Measurements from ENCODE around the gene NLGN3. TPM values are rescaled to one million over a fixed set of nuclear protein-coding genes. Genes with fewer than 3 reads are reported as not detected.

NLGN3 gene
- polyA plus RNA-seq, 1 donor from 2014 or later: 11.7 TPM

- Histone ChIP-seq H4K20me1 (ENCODE audit: insufficient read depth) (no peaks in the 10 kb centered on the region), H3K27ac (ENCODE audit: low read length) (no peak overlapping the region), H3K4me3 (ENCODE audit: low read length) (no peak overlapping the region), H3K27me3 (ENCODE audit: insufficient read depth, low read depth, low read length) (no peaks in the 10 kb centered on the region), H3K9me3 (ENCODE audit: low read length) (no peaks in the 10 kb centered on the region), H3K79me2 (replicated peaks; ENCODE audit: insufficient read depth, low read length) (no peaks in the 10 kb centered on the region), H3K9ac (ENCODE audit: low read length) (no peak overlapping the region), H2AFZ (ENCODE audit: low read depth, low read length) (no peak overlapping the region), H3K9me2 (ENCODE audit: insufficient read depth, low read length) (no peaks in the 10 kb centered on the region), H3K4me2 (ENCODE audit: low read length) (no peak overlapping the region), H3K36me3 (ENCODE audit: insufficient read depth, low read length) (no peaks in the 10 kb centered on the region), H3F3A (ENCODE audit: insufficient read depth, low read length, poor library complexity, severe bottlenecking) (no peaks in the 10 kb centered on the region)
- TF ChIP-seq EZH2 (IDR thresholded peaks at IDR 0.05; ENCODE audit: borderline replicate concordance, insufficient read depth, low read length, poor library complexity, severe bottlenecking): no peak
These were observed 14.7 kb downstream of the NLGN3 start for GRCh38 chrX:71159335-71159734.

- Histone ChIP-seq H3K4me3 (ENCODE audit: low read length) (no peak overlapping the region), H3K9me3 (ENCODE audit: low read length) (no peaks in the 10 kb centered on the region), H3F3A (ENCODE audit: insufficient read depth, low read length, poor library complexity, severe bottlenecking) (no peaks in the 10 kb centered on the region), H3K4me2 (ENCODE audit: low read length) (no peak overlapping the region), H3K79me2 (replicated peaks; ENCODE audit: insufficient read depth, low read length) (no peaks in the 10 kb centered on the region), H3K9me2 (ENCODE audit: insufficient read depth, low read length) (no peaks in the 10 kb centered on the region), H3K27ac (ENCODE audit: low read length) (no peak overlapping the region), H2AFZ (ENCODE audit: low read depth, low read length) (no peak overlapping the region), H3K27me3 (ENCODE audit: insufficient read depth, low read depth, low read length) (no peaks in the 10 kb centered on the region), H4K20me1 (ENCODE audit: insufficient read depth) (no peaks in the 10 kb centered on the region), H3K9ac (ENCODE audit: low read length) (no peak overlapping the region), H3K36me3 (ENCODE audit: insufficient read depth, low read length) (no peaks in the 10 kb centered on the region)
- TF ChIP-seq RAD21 (conservative IDR thresholded peaks at IDR 0.05) (no peak), SMC3 (conservative IDR thresholded peaks at IDR 0.05; ENCODE audit: poor library complexity) (no peak)
These were observed 15.8 kb downstream of the NLGN3 start for GRCh38 chrX:71160475-71160874.

- H3K27ac ChIP-seq (ENCODE audit: low read length): peak overlapping the region; percentile 59
- no peak overlapping the region for H2AFZ ChIP-seq (ENCODE audit: low read depth, low read length)
These were observed 18.3 kb downstream of the NLGN3 start for GRCh38 chrX:71162981-71163380.

More at GRCh38 chrX:71162981-71163380, 18.3 kb downstream of the NLGN3 start:
- Histone ChIP-seq H3K36me3 (ENCODE audit: insufficient read depth, low read length) (no peaks in the 10 kb centered on the region), H3K79me2 (replicated peaks; ENCODE audit: insufficient read depth, low read length) (no peaks in the 10 kb centered on the region), H3K27me3 (ENCODE audit: insufficient read depth, low read depth, low read length) (no peaks in the 10 kb centered on the region), H3K9me3 (ENCODE audit: low read length) (no peaks in the 10 kb centered on the region), H3K4me2 (ENCODE audit: low read length) (peak overlapping the region; percentile 10), H3K9me2 (ENCODE audit: insufficient read depth, low read length) (no peaks in the 10 kb centered on the region), H4K20me1 (ENCODE audit: insufficient read depth) (no peaks in the 10 kb centered on the region), H3F3A (ENCODE audit: insufficient read depth, low read length, poor library complexity, severe bottlenecking) (no peaks in the 10 kb centered on the region), H3K9ac (ENCODE audit: low read length) (peak overlapping the region; percentile 5), H3K4me3 (ENCODE audit: low read length) (peak overlapping the region; percentile 34)
- TF ChIP-seq RAD21 (conservative IDR thresholded peaks at IDR 0.05) (no peak), SMC3 (conservative IDR thresholded peaks at IDR 0.05; ENCODE audit: poor library complexity) (no peak), MXI1 (conservative IDR thresholded peaks at IDR 0.05; ENCODE audit: poor library complexity, severe bottlenecking) (no peak), TAF1 (IDR thresholded peaks at IDR 0.05; ENCODE audit: low read depth) (no peak), REST (IDR thresholded peaks at IDR 0.05; ENCODE audit: borderline replicate concordance) (no peak), EZH2 (IDR thresholded peaks at IDR 0.05; ENCODE audit: borderline replicate concordance, insufficient read depth, low read length, poor library complexity, severe bottlenecking) (no peak), EP300 (conservative IDR thresholded peaks at IDR 0.05; ENCODE audit: poor library complexity, severe bottlenecking) (no peak), CTCF (IDR thresholded peaks at IDR 0.05; ENCODE audit: poor library complexity, severe bottlenecking) (no peak)

All from neural cell (in vitro differentiated cells).